HG03558 (cell line): ENCODE results near the gene ODAD2.
"Not testable (repeated sequence)": the region's sequence is repeated elsewhere in the genome, so short reads cannot be mapped to it uniquely, and the experiment has no call there.

Source experiments
- ATAC-seq: cut with Tn5 transposase; IDR thresholded peaks from one replicate; pipeline ENCODE4 v1.9.1; 2021; ENCODE audit warnings: moderate number of reproducible peaks; ENCODE audit not compliant: unreplicated experiment; ENCODE audit errors: extremely low read depth

Gene ODAD2, protein sequence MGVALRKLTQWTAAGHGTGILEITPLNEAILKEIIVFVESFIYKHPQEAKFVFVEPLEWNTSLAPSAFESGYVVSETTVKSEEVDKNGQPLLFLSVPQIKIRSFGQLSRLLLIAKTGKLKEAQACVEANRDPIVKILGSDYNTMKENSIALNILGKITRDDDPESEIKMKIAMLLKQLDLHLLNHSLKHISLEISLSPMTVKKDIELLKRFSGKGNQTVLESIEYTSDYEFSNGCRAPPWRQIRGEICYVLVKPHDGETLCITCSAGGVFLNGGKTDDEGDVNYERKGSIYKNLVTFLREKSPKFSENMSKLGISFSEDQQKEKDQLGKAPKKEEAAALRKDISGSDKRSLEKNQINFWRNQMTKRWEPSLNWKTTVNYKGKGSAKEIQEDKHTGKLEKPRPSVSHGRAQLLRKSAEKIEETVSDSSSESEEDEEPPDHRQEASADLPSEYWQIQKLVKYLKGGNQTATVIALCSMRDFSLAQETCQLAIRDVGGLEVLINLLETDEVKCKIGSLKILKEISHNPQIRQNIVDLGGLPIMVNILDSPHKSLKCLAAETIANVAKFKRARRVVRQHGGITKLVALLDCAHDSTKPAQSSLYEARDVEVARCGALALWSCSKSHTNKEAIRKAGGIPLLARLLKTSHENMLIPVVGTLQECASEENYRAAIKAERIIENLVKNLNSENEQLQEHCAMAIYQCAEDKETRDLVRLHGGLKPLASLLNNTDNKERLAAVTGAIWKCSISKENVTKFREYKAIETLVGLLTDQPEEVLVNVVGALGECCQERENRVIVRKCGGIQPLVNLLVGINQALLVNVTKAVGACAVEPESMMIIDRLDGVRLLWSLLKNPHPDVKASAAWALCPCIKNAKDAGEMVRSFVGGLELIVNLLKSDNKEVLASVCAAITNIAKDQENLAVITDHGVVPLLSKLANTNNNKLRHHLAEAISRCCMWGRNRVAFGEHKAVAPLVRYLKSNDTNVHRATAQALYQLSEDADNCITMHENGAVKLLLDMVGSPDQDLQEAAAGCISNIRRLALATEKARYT

DNA sequence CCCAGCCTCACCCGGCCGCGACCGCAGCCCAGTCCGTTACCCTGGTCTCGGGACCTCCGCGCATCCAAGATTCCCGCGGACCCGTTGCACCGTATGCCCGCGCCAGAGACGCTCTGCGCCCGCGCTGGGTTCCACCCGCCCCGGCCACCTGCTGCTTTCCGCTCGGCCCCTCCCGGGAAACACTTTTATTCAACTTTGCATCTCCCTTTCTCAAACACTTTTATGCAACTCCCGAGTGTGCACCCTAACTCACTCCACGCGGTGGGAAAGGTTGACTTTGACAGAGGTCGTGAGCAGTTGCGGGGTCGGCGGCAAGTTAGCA, at the start of gene ODAD2:
Gene ODAD2, minus strand, starts transcription at position 126 of the 322 bp plus-strand sequence. CDS start 3,937 bp downstream, outside the sequence.
- no peak for ATAC-seq

DNA sequence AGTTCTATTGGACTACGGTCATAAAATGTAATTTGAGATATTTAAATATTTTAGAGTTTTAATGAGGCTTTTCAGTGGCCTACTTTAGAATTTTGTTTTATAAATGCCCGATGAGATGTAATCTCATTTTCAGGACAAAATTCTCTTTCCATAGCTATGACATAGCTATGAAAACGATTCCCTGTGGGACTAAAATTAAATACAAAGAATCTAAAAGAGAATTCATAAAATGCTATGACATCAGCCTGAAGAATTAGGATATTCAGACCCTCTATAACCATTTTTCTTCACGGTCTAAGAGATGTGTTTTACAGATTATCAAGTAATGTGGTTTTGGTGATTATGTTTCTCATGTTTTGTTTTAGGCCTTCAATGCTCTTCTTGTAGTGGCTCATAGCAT, 48.2 kb upstream of the ODAD2 start:
- ATAC-seq, result no peak

DNA sequence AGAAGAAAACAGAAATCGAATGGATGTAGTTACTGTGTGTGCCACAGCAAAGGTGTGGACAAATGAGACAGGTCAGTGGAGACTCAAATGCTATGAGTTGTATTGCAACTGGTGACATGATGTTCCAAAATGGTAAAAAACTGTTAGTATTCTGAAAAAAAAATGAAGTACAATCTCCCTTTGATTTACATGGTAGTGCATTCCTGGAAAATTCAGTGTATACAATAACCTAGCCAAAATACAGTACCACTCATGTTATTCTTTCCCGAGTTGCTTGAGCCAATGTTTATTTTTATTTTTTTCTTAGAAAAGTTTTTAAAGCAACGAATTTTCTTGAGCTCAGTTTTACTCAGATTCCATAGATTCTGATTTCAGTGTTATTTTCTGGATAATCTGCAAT, 47.7 kb upstream of the ODAD2 start:
- no peak for ATAC-seq

DNA sequence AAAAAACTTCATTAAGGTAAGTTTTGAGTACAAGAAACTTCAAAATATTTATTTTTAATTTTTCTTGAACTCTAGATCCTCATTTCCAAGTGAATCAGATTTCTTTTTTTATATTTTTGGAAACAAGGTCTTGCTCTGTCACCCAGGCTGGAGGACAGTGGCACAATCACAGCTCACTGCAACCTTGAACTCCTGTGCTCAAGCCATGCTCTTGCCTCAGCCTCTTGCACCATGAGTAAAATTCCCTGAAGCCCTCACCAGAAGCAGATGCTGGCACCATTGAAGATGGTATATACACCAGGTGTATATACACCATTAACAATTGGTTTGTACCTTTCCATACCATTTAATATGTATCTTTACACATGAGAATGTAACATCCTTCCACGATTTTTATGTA, 45.1 kb upstream of the ODAD2 start:
- no peak for ATAC-seq

DNA sequence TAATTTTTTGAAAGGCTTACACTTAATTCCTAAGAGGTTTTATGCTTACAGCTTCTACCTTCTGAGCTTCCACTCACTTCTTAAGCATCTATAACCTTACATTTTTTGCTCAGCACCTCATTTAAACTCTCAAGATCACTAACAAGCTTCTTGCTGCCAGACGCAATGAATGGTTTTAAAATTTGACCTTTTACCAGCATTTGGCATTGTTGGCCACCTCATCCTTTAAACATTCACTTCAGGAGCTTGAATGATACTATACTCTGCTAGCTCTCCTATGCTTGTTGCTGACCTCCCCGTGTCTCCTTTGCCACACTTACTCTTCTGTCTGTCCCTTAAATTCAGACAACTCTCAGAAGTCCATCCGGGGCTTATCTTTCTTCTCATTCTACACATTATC, 37.7 kb upstream of the ODAD2 start:
- no peak for ATAC-seq

DNA sequence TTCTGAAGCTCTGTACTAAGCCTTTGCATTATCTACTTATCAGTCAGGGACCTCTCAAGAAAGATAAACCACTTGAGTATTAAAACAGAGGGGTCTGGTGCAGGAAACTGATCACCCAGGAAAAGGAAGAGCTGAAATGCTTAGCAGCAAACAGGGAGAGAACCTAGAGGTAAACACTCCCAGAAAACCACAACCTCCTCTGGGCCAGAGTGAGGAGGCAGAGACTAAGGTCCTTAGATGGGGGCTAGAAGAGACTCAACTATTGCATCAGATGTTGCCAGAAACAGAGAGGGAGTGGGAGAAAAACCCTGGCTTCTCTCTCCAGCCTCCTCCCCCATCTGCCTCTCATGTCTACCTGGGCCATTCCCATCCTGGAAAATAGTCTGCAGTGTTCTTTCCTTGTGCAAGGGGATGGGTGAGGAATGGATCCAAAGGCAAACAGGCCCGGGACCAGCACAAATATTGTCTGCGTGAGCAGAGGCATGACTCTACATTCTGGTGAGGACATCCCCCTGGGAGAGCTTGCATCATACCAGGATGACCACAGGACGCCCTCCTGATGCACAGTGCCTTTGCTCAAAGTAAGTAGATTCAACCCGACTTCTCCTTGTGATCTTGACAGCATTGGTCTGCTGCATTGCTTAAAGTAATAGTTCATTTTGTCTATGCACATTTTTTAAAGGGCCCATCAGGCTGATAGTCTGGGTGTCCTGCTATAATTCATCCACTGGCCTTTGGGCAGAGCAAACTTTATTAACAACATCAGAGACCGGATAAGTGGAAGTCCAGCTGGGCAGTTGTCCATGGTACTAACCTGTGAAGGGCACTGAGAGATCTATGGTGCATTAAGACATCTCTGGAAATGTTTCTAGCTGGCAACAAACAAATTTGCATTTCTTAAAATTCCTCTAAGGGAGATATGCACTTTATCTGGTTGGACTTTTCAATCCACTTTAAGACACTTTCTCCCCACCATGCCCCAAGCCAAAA, 22.4 kb upstream of the ODAD2 start:
- ATAC-seq, result no peak

DNA sequence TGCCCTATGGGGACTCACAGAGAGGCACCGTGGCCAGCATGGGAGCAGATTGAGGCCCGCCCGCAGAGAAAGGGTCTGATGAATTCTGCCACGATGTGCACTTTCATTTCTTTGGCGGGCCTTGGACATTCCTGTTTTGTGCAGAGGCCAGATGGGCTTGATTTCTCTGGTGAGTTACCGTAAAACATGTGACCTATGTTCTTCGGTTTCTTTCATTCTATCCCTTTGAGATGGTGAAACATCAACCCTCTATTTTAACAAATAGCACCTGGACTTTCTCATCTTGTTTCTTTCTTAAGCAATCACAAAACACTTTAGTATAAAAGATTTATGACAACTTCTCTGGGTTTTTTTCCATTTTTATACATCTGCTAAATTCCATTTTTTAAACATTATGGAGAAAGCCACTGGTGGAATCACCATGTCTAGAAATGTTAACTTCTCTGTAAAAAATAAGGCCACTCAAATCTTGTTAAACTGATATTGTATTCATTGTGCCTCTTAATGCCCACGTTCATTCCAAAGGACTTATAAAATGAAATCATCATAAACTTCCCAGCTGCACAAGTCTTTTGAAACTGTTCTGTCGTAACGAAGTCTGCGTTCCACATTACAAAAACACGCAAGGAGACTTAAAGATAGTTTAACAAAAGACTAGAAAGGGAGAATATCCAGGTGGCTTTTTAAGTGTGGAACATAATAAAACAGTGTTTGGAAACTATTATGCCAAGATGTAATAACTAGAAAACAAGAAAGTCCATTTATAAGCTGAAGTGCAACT, 21.4 kb upstream of the ODAD2 start:
- no peak for ATAC-seq

DNA sequence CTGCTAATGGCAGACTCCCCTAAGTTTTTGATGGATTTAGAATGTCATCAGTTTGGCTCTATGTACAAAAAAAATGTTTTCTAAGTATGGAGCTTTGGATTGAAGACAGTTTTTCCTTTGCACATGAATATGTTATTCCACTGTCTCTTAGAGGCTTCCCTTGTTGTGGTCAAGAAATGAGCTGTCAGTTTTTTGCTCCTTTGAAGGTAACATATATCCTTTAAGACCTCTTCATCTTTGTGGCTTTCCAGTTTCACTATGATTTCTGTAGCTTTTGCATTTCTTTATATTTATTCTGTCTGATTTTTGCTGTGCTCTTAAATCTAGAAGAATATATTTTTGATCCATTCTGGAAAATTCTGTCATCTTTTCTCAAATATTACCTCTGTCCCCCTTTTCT, 15.8 kb upstream of the ODAD2 start:
- no peak for ATAC-seq

DNA sequence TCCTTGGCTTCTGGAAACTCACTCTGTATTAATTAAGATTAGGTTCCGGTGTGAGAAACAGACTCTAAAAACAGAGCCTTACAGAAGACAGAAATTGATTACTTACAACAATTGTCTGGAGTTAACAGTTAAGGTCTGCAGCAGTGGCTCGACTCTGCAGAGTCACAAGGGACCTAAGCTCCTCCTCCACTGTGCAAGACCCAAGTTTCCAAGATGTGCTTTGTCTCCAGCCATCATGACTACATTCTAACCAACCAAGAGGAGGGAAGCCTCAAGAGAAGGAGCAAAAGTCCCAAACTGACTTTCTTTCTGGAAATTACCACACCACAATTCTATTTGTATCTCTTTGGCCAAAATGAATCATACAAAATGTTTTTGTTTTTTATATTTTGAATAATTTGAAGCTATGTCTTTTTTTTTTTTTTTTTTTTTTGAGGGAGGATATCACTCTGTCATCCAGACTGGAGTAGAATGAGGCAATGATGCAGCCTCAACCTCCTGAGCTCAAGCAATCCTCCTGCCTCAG, 14.2 kb upstream of the ODAD2 start:
- ATAC-seq, result no peak

DNA sequence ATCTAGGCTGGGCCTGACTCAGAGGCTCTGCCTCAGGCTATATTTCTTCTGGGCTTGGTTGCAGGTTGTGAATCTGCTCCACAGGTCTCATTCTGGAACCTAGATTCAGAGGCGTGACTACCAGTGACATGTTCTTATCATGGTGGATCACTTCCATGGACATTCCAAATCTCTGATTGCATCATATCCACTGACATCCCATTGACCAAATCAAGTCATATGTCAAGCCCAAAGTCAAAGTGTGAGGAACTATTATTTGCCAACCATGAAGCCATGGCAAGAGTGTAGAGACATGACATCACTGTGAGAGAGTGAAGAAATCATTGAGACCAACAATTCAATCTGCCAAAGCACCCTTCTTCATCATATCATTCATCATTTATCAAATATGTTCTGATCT, 11.9 kb upstream of the ODAD2 start:
- no peak for ATAC-seq

DNA sequence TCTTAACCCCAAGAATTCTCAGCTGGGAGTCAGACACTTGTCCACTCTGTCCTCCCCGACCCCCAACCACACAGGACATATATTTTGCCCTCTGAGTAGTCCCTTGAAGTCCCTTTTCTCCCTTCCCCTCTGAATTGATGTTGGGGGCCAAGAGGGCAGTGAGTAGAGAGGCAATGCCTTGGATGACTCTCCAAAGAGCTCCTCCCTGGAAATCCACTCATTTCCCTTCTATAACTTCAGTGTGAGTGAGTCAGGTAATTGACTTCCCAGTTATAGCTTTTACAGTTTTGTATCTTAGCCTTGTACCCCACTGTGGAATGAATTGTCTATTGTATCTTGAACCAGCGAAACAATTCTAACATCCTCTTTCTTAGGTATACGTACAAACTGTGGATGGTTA, 9.2 kb upstream of the ODAD2 start:
- ATAC-seq, result no peak

DNA sequence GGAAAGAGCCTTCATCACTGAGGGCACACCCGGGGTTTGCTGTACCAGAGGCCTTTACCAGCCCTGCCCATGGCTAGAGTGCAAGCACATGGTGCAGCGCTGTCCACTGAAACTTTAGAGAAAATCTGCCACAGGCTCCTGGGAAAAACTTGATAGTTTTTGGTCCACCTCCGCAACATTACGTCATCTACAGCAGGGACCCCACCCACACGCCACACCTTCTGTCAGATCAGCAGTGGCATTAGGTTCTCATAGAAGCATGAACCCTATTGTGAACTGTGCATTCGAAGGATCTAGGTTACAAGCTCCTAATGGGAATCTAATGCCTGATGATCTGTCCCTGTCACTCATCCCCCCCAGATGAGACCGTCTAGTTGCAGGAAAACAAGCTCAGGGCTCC, 2.5 kb upstream of the ODAD2 start:
- no peak for ATAC-seq

DNA sequence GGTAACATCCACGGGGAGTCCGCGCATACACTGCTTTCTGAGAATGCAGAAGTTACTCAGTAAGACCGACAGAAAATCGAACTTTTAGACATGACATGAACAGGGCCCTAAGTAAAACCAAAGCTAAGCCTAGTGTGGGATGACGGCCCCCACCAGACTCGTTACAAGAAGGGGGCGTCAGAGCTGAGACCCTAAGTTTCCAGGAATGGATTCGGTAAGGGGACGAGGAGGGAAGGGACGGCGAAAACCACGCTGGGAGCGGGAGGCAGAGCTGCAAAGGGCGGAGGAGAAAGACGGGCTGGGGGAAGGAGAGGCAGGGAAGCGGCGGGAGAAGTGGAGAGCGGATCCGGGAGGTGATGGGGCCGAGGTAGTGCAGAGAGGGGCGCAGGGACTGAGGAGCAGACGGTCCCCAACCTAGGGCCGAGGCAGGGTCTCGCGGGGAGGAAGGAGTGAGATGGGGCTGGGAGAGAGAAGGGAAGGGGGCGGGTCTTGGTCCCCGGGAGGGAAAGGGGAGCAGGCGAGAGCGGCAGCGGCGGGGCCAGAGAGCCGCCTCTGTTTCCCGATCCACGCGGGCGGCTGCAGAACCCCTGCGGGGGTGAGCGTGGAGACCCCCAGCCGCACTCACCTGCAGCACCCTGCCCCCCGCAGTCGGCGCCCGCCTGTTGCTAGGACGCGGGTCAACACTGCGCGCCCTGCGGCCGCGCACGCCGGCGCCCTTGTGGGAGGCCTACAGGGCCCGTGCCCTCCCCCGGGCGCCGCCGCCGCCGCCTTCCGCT, 513 bp downstream of the ODAD2 start:
- ATAC-seq, result no peak

DNA sequence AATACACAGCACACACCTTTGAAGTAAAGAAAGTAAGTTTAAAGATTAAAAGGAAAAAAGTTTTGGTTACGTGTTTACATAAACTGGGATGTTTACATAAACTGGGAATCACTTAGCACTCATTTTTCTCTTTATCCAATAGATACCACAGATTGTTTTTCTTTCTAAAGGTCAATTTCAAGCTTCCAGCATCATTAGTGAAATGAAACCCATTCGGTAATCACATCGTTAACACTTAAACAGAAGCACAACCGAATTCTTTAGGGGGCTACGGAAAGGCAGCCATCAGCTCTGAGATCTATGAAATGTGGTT, 1.1 kb downstream of the ODAD2 start:
- no peak for ATAC-seq

DNA sequence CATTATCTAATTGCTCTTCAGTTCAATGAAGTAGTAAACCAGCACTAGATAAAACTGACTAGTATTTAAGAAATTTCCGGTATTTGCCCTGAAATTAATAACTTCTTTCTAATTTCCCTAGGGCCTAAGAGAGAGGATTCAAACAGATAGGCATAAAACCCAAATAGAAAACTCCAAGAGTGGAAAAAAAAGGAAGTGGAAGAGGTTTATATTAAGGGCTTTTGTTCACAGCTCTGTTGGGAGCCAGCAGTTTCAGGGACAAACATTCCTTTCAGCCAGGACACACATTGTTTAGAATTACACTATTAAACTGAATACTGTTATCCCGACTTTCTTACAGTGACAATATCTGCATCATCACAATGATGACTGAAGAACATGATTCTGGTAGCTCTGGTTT, 3.6 kb downstream of the ODAD2 start:
- no peak for ATAC-seq

DNA sequence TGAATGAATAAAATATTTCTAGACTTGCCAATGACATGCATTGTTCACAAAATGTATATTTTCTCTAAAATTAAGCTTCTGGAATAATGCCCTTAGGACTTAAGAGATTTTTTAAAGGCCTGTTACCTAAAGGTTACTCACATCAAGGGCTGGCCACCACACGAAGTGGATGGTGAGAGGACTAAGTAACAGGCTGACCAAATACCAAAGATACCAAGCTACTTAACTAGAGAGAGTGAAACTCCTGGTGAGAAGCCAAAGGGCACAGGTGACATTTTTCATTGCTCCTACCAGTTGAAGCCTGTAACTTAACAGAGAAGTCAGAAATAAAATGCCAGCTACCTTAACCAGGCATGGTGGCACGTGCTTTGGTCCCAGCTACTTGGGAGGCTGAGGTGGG, 9.5 kb downstream of the ODAD2 start:
- ATAC-seq, result not testable (repeated sequence)

DNA sequence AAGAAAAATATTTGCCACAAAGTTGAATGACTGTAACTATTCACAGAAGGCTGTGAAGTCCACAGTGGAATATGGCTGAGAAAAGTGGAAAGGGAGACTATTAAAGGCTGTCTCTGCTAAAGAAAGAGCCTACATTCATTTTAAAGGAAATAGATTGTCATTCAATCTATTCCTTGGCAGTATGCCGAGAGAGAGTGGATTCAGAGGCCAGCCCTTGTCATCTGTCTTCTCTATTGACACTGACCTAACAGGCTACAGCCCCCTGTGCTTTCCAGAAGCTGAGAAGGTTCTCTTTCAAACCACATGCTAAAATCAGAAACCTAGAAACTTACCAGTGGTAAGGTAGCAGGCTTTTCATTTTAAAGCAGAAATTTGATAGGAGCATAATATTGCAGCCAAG, 12.1 kb downstream of the ODAD2 start:
- ATAC-seq, result no peak

DNA sequence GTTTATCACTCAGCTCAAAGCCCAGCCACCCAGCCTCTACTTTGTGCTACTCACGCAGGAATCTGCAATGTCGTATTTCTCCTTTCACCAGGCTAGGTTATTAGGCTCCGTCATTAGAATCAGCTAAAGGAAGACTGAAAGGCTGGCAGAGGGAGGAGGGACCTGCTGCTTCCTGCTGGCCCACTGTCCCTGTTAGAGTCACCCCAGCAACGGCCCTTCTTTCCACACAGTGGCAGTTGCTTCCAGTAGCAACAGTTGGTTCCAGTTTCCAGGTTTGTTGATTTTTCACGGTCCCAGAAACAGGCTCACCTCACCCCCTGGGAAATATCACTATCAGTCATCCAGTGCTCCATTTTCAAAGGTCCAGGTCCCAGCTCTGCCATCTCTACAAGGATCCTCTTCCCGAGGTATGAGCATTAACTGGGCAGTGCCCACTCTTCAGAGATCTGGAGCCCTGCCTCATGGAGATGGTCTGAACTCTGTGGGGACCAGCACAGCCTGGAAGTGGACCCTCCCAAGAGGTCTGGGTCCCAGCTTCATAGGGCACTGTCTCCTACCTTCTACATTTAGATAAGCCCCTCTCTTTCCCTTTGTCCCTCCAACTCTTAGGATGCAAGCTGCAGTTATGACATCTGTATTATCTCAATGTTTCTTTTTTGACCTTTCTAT, 15.9 kb downstream of the ODAD2 start:
- no peak for ATAC-seq
